NCI-H187 treated with DMSO at 0.1 percent for 48 hours (cell line): ENCODE measurements around the gene PRDX1.
"Not testable (repeated sequence)": the region's sequence is repeated elsewhere in the genome, so short reads cannot be mapped to it uniquely, and the experiment has no call there.

Source experiments
- DNase-seq: peaks from one replicate; lab custom pipeline; 2025; lab: John Stamatoyannopoulos, UW

PRDX1 gene

DNA sequence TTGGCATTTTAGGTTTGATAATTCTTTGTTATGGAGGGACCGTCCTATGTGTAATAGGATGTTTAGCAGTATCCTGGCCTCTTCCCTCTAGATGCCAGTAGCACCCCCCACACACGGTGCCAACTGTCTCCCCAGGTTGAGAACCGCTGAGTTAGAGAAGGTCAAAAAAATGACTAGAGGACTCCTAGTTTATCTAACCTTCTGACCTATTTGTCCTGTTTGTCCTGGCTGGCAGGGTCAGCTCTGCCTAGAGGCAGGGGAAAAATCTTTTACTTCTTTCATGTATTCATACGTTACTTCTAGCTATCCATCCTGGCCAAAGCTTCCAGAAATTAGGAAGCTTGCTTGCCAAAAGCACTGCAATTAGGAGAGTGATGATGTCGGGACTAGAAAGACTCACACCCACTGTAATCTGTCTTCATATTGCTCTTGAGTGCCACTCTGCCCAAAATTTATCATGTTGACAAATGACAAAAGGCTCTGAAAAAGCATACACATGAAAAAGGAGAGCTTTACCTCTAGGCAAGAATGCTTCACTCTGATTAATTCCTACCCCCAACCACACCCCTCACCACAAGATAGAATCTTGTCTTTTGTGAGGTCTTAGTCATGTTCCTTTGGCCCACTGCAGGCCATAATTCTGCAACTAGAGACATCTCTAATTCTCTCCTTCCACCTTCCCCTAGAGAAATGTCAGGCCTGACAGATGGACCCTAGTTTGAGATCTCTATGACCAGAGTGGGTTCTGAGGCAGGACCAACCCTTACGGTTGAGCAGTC, 14.5 kb upstream of the PRDX1 start:
- no peak for DNase-seq

DNA sequence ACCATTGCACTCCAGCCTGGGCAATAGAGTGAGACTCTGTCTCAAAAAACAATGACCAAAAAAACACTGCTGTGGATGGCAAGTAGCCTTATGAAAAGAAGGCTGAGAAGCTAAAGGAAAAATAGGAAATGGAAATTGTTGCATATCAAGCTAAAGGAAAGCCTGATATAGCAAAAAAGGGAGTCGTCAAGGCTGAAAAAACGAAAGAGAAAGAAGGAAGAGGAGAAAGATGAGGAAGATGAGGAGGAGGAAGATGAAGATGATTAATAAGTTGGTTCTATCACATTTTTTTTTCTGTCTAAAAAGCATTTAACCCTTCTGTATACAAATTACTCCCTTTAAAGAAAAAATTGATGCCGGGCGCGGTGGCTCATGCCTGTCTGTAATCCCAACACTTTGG, 10.2 kb upstream of the PRDX1 start:
- DNase-seq = no peak

DNA sequence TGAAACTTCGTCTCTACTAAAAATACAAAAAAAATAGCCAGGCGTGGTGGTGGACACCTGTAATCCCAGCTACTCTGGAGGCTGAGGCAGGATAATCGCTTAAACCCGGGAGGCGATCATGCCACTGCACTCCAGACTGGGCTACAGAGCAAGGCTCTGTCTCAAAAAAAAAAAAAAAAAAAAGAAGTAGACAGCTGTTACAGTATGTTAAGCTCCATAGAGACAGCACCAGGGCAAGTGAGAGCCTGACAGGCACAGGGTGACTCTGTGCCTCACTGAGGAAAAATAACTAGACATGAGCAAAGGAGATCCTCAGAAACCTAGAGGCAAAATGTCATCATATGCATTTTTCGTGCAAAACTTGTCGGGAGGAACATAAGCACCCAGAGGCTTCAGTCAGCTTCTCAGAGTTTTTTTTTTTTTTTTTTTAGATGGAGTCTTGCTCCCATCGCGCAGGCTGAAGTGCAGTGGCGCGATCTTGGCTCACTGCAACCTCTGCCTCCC, 9.0 kb upstream of the PRDX1 start:
- no peak for DNase-seq

DNA sequence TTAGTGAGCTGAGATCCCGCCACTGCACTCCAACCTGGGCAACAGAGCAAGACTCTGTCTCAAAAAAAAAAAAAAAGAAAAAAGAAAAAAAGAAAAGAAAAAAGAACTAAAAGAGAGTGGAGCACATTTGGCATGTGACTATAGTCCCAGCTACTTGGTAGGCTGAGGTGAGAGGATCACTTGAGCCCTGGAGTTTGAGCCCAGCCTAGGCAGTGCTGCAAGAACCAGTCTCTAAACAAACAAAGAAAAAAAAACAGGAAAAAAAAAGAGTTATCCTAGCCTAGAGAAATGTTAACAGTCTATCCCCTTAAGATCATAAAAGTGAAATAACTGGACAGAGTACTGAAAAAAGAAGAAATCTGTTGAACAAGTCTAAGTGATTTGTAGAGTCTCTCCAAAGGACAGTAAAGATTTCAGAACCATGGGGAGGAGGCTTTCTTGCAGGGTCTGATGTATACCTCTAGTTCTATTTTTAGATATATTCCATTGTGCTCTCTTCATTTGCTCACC, 4.5 kb upstream of the PRDX1 start:
- no peak for DNase-seq

DNA sequence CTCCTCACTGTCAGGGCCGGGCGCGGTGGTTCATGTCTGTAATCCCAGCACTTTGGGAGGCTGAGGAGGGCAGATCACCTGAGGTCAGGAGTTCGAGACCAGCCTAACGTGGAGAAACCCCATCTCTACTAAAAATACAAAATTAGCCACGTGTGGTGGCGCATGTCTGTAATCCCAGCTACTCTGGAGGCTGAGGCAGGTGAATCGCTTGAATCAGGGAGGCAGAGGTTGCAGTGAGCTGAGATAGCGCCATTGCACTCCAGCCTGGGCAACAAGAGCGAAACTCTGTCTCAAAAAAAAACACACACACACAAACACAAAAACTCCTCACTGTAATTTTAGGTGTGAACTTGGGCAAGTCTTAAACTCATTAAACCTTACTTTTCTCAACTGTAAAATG, 2.3 kb upstream of the PRDX1 start:
- DNase-seq = not testable (repeated sequence)

DNA sequence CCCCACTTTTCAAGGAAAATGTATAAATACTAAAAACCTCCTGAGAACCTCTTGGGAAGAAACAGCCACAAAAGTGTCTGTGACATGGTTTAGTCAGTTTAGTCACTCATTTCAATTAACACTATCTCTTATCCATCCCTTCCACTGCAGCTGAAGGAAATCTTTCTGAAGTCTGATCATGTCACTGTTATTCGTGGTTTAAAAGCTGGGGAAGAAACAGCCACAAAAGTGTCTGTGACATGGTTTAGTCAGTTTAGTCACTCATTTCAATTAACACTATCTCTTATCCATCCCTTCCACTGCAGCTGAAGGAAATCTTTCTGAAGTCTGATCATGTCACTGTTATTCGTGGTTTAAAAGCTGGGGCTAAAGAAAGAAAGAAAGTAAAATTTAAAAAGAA, 1.8 kb upstream of the PRDX1 start:
- not testable (repeated sequence) for DNase-seq

DNA sequence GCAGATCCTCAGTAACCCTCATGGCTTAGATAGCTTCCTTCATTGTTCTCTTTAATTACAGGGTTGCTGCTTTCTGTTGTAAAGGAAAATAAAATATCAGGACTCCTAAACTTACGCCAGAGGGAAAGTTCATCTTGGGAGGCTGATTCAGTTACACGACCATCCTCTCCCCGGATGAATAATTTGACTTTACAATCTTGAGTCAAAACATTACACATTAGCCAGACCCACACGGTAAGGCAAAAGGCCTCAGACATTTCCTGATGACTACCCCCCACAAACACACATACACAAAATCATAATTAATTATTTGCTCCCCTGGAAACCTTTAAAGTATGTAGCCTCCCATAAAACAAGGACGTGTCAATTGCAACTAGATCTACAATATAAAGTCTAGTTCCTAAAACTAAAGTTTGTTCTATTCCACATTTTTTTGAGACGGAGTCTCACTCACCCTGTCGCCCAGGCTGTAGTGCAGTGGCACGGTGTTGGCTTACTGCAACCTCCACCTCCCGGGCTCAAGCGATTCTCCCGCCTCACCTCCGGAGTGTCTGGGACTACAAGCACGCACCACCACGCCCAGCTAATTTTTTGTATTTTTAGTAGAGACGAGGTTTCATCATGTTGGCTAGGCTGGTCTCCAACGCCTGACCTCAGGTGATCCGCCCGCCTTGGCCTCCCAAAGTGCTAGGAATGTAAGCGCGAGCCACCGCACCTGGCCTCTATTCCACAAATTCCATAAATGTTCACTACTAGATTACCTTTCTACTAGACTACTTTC, 830 bp upstream of the PRDX1 start:
- DNase-seq = no peak

DNA sequence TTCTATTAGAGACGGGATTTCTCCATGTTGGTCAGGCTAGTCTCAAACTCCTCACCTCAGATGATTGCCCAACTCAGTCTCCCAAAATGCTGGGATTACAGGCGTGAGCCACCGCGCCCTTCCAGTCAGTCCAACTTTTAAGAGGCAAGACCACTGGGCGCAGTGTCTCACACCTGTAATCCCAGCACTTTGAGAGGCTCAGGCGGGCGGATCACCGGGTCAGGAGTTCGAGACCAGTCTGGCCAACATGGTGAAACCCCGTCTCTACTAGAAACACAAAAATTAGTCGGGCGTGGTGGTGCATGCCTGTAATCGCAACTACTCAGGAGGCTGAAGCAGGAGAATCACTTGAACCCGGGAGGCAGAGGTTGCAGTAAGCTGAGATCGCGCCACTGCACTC, 1.9 kb downstream of the PRDX1 start:
- not testable (repeated sequence) for DNase-seq

DNA sequence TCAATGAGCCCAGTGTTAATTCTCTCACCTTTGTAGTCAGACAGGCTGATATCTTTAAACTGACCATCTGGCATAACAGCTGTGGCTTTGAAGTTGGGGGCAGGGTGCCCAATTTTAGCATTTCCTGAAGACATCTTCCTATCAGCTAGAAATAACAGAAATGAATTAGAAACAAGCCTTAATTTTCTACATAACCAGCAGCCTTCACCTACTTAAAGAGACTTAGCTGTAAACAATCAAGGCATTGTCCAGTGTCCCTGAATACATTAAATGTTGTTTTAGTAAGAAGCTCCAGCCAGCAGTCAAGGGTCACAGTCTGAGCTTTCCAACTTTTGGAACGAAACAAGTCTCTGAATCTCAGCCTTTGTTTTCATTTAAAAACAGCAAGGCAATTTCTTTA, 2.8 kb downstream of the PRDX1 start:
- no peak for DNase-seq

DNA sequence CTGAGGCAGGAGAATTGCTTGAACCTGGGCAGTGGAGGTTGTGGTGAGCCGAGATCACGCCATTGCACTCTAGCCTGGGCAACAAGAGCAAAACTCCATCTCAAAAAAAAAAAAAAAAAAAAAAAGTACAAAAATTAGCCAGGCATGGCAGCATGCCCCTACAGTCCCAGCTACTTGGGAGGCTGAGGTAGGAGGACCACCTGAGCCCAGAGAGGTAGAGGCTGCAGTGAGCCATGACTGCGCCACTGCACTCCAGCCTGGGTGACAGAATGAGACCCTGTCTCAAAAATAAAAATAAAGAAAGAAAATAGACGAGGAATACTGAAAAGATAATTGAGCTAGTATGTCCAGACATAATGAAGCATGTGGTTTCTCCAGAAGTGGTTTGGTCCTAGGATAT, 3.3 kb downstream of the PRDX1 start:
- DNase-seq = not testable (repeated sequence)

DNA sequence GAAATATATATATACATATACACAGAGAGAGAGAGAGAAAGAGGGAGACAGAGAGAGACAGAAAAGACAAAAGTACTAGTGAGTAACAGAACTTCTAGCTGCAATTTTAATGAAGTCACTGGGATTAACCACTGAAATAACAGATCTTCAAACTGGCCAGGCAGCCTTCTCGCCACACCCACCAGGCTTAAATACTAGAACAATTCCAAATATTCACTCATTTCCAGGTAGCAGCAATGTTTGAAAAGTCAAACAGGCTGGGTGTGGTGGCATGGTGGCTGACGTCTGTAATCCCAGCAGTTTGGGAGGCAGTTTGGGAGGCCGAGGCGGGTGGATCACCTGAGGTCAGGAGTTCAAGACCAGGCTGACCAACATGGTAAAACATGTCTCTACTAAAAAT, 5.2 kb downstream of the PRDX1 start:
- no peak for DNase-seq

DNA sequence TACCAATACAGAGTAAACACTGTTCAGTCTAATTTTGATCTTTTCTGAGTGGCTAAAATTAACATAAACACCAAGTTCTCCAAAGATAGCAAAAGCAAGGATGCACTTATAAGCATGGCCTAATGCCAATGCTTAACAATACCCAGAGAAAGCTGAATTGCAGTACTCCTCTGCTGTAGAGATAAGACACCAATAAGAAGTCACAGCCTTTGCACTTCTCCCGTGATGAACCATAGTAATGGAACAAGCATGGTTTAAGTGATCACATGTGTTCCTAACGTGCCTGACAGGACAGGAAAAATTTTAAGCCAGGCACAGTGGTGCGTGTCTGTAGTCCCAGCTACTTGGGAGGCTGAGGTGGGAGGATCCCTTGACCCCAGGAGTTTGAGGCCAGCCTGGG, 5.6 kb downstream of the PRDX1 start:
- no peak for DNase-seq

DNA sequence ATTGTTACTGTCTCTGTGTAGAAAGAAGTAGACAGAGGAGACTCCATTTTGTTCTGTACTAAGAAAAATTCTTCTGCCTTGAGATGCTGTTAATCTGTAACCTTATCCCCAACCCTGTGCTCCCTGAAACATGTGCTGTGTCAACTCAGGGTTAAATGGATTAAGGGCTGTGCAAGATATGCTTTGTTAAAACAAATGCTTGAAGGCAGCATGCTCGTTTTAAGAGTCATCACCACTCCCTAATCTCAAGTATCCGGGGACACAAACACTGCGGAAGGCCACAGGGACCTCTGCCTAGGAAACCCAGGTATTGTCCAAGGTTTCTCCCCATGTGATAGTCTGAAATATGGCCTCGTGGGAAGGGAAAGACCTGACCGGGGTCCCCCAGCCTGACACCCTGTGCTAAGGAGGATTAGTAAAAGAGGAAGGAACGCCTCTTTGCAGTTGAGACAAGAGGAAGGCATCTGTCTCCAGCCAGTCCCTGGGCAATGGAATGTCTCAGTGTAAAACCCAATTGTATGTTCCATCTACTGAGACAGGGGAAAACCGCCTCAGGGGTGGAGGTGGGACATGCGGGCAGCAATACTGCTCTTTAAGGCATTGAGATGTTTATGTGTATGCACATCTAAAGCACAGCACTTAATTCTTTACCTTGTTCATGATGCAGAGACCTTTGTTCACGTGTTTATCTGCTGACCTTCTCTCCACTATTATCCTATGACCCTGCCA, 8.0 kb downstream of the PRDX1 start:
- DNase-seq = not testable (repeated sequence)

DNA sequence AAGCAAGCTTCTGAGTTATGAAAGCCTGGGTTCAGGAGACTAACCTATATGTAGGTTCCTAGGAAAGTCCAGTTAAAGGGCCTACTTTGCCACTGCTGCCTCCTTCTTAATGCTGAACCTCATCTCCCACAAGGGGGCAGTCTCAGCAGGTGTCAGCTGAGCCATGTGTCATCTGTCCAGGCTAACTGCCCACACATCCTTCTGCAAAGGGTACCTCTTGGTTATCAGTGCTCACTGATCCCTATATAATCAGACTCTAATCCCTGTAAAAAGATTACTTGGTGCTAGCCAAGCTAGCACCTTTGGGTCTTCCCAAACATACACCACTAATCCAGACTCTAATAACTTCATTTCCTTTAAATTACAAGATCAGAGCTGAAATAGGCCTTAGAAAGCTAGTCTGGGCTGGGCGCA, 9.0 kb downstream of the PRDX1 start:
- DNase-seq = no peak

DNA sequence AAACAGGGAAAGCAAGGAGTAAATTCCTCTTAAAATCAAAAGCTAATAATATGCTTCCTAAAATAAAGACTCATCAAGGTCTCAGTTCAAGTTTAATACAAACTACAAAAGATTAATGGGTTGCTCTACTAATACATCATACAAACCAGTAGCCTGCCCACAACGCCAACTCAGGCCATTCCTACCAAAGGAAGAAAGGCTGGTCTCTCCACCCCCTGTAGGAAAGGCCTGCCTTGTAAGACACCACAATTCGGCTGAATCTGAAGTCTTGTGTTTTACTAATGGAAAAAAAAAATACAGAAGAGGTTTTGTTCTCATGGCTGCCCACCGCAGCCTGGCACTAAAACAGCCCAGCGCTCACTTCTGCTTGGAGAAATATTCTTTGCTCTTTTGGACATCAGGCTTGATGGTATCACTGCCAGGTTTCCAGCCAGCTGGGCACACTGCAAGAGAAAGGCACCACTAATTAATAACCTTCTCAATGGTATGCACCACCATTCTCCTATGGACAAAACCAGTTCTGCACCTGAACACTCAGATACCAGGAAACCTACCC, 10.6 kb downstream of the PRDX1 start:
- DNase-seq = no peak

DNA sequence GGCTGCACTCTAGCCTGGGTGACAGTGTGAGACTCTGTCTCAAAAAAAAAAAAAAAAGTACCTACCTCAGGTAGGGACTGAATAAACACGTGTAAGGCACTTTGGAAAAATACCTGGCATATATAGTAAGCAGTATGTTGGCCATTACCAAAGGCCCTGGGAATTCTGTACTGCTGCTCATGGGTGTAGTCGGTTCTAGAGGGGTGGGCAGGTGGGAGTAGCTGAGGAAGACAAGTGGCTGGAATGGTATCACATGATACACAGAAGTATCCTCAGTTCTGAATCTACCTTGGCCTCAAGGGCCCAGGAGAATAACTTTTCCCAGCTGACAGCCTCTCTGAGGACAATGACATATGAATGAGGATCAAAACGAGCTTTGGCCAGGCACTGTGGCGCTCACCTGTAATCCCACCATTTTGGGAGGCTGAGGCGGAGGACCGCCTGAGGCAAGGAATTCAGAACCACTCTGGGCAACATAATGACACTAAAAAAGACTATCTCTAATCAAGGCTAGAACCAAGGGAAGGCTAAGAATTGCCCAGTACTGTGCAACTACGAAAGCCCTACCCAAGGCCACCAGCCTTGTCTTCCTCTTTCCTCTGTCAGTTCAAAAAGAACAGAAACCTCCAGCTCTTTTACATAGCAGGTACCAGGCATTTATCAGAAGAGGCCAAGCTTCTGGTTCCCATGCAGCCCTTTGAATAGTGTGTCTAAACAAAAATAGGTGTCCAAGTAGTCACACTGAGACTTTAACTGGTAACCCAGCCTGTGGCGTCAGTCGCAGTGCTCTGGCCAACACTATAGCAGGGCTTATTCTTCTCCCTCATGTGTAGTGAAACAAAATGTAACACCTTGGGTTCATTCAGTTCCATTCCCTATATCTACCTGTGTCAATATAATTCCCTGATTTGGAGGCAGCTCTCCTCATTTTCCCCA, 11.4 kb downstream of the PRDX1 start:
- no peak for DNase-seq

DNA sequence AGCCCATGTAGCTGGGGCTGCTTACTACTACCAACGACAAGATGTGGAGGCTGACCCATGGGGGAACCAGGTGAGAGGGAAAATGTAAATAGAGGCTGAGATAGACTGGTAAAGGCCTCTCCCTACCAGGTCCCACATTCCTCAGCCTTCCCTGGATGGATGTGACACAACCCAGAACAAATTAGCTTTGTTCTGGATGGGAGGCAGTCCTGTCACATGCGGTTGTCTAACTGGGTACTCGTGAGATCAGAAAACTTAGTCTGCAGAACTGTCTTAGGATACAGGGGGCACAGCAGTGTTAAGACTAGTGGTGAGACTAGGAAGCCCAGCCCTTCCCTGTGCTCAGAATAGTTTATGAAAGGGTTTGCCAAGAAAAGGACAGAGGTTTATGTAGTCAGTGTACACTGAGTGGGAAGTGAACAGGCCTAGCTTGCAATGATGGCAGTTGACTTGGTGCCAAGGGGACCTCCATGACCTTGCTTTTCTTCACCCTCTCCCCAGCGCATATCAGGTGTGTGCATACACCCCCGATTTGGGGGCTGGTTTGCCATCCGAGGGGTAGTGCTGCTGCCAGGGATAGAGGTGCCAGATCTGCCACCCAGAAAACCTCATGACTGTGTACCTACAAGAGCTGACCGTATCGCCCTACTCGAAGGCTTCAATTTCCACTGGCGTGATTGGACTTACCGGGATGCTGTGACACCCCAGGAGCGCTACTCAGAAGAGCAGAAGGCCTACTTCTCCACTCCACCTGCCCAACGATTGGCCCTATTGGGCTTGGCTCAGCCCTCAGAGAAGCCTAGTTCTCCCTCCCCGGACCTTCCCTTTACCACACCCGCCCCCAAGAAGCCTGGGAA, 13.2 kb downstream of the PRDX1 start:
- DNase-seq = no peak

DNA sequence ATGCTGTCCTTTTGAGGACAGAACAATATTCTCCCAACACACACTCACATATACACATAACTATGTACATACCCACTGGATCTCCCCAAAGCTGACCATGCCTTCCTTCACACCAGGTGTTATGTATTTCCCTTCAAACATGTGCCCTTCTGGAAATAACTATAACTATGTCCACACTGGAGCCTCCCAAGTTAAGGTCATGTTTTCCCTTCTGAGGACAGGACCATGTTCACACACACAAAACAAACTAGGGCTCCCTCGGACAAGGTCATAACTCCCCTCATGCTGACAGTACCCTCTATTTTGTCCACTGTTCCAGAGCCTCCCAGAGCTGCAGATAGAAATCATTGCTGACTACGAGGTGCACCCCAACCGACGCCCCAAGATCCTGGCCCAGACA, 13.8 kb downstream of the PRDX1 start:
- DNase-seq = no peak

DNA sequence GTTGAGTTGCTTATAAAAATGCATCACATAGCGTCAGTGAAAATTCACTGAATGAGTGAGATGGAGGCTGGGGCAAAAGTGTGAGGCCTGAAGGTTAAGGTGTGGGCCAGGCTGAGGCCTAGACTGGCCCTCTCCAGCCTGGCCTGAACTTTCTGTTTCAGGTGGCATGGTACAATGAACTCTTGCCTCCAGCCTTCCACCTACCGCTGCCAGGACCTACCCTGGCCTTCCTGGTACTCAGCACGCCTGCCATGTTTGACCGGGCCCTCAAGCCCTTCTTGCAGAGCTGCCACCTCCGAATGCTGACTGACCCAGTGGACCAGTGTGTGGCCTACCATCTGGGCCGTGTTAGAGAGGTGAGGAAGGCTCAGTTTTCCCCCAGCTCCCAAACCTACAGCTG, 14.5 kb downstream of the PRDX1 start:
- DNase-seq = no peak
